ENCODE measurements around the gene HDGF.

GRCh38 chr1:156738916-156739315 is 12.6 kb downstream of the HDGF start:
- TF ChIP-seq, protein P1, sequence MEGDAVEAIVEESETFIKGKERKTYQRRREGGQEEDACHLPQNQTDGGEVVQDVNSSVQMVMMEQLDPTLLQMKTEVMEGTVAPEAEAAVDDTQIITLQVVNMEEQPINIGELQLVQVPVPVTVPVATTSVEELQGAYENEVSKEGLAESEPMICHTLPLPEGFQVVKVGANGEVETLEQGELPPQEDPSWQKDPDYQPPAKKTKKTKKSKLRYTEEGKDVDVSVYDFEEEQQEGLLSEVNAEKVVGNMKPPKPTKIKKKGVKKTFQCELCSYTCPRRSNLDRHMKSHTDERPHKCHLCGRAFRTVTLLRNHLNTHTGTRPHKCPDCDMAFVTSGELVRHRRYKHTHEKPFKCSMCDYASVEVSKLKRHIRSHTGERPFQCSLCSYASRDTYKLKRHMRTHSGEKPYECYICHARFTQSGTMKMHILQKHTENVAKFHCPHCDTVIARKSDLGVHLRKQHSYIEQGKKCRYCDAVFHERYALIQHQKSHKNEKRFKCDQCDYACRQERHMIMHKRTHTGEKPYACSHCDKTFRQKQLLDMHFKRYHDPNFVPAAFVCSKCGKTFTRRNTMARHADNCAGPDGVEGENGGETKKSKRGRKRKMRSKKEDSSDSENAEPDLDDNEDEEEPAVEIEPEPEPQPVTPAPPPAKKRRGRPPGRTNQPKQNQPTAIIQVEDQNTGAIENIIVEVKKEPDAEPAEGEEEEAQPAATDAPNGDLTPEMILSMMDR (conservative IDR thresholded peaks at IDR 0.05), result no peak
- no peak for TF ChIP-seq ZFX (IDR thresholded peaks at IDR 0.05)
